Fibroblast of pulmonary artery (primary cell): ENCODE data around the gene SMYD3.

ENCODE experiments used
- DNase-seq: peaks from one replicate; pipeline ENCODE4 v3.0.0-alpha.2; 2010; ENCODE audit warnings: low read depth
- H3K4me3 ChIP-seq: replicated peaks from 2 replicates; pipeline ENCODE4 v1.5.1; 2011; ENCODE audit warnings: low read depth, mild to moderate bottlenecking, control low read depth, low read length, moderate library complexity
- CTCF ChIP-seq: IDR thresholded peaks from 2 replicates; pipeline ENCODE4 v1.5.1; 2011; ENCODE audit warnings: mild to moderate bottlenecking, control low read depth, low read length, inconsistent platforms; ENCODE audit errors: missing control alignments

The SMYD3 gene

DNA sequence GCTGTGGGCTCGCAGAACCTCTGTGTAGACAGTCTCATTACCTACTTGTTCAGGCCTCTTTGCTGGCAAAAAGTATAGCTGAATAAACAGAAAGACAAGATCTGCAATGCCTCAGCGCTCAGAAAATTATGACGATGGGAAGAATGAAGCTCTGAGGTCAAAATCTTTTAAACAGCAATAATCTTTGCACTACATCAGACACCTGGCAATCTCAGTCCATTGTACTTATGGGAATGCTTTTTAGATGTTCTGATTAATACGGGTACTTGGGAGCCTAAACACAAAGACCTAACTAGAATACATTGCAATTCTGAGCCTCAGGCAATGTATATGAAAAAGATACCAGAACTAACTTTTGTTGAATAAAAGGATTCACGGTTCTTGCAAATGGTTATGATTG, 410.7 kb downstream of the SMYD3 start:
- H3K4me3 ChIP-seq = no peak overlapping the region
- no peak for DNase-seq
- TF ChIP-seq CTCF = no peak

- no peak for DNase-seq
- no peak overlapping the region for H3K4me3 ChIP-seq
- TF ChIP-seq CTCF = no peak
Measured at GRCh38 chr1:246095443-246095842, 411.6 kb downstream of the SMYD3 start.

GRCh38 chr1:246093230-246093629, 413.8 kb downstream of the SMYD3 start:
- H3K4me3 ChIP-seq = no peak overlapping the region
- TF ChIP-seq CTCF = no peak
- no peak for DNase-seq

GRCh38 chr1:246092136-246092535, 414.9 kb downstream of the SMYD3 start:
- TF ChIP-seq CTCF = no peak
- no peak overlapping the region for H3K4me3 ChIP-seq
- DNase-seq = no peak

- DNase-seq = no peak
Measured at GRCh38 chr1:246091477-246091876, 415.6 kb downstream of the SMYD3 start.

DNA sequence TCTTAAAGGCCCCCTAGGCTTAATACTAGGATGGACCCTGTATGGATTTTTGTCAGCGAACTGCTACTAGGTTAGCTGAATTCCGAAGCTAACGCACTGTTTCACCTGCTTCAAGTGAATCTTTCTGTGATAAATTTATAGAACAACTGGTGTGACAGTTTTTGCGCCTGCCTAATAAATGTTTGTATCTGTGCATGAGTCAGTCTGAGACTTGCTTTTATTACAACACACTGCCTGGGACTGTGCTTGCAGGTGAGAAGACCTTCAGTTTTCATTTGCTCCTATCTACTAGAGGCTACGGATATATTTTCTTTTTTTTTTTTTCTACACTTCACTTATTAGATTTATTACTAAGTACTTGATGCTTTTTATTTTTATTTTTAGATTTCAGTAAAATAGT, 420.9 kb downstream of the SMYD3 start:
- no peak for TF ChIP-seq CTCF
- no peak overlapping the region for H3K4me3 ChIP-seq
- DNase-seq = no peak

More at GRCh38 chr1:246091477-246091876, 415.6 kb downstream of the SMYD3 start:
- H3K4me3 ChIP-seq = no peak overlapping the region
- TF ChIP-seq CTCF = no peak

GRCh38 chr1:246083416-246083815, 423.7 kb downstream of the SMYD3 start:
- no peak overlapping the region for H3K4me3 ChIP-seq
- no peak for TF ChIP-seq CTCF
- DNase-seq = no peak
